DOHH2 (cell line): Measurements from ENCODE around the gene IL22.

ENCODE experiments used
- EZH2phosphoT487 ChIP-seq: fragments of 200-600 bp; sonication (generic); IDR thresholded peaks from 2 replicates; pipeline ENCODE4 v1.6.1; 2017; ENCODE audit warnings: borderline replicate concordance, mild to moderate bottlenecking, antibody characterized with exemption, low read length, moderate library complexity, mixed read lengths
- TF ChIP-seq, protein P1 (sequence below): fragments of 200-600 bp; sonication (generic); IDR thresholded peaks from one replicate; pipeline ENCODE4 v1.5.1; 2014; ENCODE audit warnings: antibody characterized with exemption, mild to moderate bottlenecking, low read depth, low read length; ENCODE audit not compliant: poor library complexity, severe bottlenecking

DNA sequence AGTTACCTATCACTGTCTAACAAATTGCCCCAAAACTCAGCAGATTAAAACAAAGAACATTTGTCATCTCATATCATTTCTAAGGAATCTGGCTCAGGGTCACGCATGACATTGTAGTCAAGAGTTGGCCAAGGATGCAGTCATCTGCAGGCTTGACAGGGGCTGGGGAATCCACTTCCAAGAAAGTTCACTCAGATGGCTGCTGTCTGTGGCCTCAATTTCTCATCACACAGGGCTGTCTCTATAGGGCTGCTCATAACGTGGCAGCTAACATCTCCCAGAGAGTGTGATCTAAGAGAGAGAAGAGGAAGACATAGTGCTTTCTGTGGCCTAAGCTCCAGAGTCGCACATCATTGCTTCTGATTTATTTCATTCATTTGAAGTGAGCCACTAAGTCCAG lies 17.0 kb upstream of the IL22 start:
- TF ChIP-seq, protein P1, sequence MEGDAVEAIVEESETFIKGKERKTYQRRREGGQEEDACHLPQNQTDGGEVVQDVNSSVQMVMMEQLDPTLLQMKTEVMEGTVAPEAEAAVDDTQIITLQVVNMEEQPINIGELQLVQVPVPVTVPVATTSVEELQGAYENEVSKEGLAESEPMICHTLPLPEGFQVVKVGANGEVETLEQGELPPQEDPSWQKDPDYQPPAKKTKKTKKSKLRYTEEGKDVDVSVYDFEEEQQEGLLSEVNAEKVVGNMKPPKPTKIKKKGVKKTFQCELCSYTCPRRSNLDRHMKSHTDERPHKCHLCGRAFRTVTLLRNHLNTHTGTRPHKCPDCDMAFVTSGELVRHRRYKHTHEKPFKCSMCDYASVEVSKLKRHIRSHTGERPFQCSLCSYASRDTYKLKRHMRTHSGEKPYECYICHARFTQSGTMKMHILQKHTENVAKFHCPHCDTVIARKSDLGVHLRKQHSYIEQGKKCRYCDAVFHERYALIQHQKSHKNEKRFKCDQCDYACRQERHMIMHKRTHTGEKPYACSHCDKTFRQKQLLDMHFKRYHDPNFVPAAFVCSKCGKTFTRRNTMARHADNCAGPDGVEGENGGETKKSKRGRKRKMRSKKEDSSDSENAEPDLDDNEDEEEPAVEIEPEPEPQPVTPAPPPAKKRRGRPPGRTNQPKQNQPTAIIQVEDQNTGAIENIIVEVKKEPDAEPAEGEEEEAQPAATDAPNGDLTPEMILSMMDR = no peak
- TF ChIP-seq EZH2phosphoT487 = no peak
